ENCODE data around the gene ZNF823. TPM values are rescaled to one million over a fixed set of nuclear protein-coding genes. Genes with fewer than 3 reads are reported as not detected.

The ZNF823 gene
- total RNA-seq, 4 donors from 2014 or later = 3.4 to 14.2 (median 5.4) TPM

GRCh38 chr19:11769995-11770394 is 31.2 kb upstream of the ZNF823 start:
- ATAC-seq (ENCODE audit: low FRiP score) (no peak), DNase-seq (ENCODE audit: low spot score) (no peak)
- TF ChIP-seq, protein P1, sequence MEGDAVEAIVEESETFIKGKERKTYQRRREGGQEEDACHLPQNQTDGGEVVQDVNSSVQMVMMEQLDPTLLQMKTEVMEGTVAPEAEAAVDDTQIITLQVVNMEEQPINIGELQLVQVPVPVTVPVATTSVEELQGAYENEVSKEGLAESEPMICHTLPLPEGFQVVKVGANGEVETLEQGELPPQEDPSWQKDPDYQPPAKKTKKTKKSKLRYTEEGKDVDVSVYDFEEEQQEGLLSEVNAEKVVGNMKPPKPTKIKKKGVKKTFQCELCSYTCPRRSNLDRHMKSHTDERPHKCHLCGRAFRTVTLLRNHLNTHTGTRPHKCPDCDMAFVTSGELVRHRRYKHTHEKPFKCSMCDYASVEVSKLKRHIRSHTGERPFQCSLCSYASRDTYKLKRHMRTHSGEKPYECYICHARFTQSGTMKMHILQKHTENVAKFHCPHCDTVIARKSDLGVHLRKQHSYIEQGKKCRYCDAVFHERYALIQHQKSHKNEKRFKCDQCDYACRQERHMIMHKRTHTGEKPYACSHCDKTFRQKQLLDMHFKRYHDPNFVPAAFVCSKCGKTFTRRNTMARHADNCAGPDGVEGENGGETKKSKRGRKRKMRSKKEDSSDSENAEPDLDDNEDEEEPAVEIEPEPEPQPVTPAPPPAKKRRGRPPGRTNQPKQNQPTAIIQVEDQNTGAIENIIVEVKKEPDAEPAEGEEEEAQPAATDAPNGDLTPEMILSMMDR (IDR thresholded peaks at IDR 0.05) = no peak

- DNase-seq (ENCODE audit: low spot score) = no peak
- ATAC-seq (ENCODE audit: low FRiP score) = no peak
- TF ChIP-seq, protein P1 (IDR thresholded peaks at IDR 0.05) = no peak
Observed at GRCh38 chr19:11767633-11768133, 28.9 kb upstream of the ZNF823 start.

DNA sequence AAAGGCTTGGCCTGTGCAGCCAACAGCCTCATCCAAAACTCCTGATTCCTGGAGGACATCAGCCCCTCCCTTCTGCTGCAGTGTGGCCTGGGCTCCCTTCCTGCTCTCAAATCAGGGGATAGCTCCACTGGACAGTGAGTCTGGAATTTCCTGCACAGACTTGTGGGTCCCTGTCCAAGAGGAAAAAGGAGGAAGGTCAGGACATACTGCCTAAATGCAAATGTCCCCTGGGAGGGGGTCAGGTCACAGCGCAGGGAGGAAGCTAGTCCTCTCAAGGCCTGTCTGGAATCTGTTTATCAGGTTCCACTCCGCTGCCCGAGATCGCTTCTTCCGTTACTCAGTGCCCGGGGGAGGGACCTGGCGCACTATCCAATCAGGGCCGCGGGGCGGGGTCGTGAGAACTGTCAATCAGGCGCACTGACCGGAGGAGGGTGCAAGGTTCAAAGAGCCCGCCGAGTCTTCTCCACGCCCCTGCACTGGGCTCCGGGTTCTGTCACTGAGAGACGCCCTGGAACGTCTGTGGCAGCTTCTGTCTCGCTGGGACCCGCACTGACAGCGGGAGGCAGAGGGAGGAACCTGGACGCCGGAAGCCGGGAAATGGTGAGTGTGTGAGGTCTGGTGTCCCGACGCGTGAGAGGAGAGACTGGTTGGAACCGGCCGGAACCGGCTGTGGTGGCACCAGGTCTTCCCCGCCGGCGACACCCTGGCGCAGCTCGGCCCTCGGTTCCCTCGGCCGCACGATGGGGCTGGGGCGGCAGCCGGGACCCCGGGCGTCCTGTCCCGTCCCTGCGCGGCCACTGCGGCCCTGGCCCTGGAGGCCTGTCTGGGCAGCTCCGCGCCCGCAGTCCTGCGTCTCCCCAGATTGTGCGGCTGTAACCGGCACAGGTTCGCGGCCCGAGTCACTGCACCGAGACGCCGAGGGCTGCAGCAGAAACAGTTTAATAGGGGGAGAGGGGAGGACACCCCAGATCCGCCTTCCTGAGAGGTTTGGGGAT is 28.1 kb upstream of the ZNF823 start, which contains the start of gene ZNF441:
Gene ZNF441, plus strand, starts transcription at position 404 of the 995 bp plus-strand sequence. Its CDS starts 194 bp downstream, at position 598.
- peak; percentile 99 for ATAC-seq (ENCODE audit: low FRiP score)
- DNase-seq (ENCODE audit: low spot score) = peak; percentile 98
- TF ChIP-seq, protein P1 (IDR thresholded peaks at IDR 0.05) = no peak

DNA sequence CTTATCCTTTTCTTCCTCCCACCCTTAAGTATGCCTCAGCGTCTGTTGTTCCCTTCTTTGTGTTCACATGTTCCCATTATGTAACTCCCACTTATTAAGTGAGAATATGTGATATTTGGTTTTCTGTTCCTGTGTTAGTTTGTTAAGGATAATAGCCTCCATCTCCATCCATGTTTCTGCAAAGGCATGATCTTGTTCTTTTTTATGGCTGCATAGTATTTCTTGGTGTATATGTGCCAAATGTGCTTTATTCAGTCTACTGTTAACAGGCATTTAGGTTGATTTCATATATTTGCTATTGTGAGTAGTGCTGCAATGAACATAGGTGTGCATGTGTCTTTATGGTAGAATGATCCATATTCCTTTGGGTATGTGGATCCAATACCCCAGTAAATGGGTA is 24.9 kb upstream of the ZNF823 start:
- ATAC-seq (ENCODE audit: low FRiP score) (no peak), DNase-seq (ENCODE audit: low spot score) (no peak)
- TF ChIP-seq, protein P1 (IDR thresholded peaks at IDR 0.05) = no peak

DNA sequence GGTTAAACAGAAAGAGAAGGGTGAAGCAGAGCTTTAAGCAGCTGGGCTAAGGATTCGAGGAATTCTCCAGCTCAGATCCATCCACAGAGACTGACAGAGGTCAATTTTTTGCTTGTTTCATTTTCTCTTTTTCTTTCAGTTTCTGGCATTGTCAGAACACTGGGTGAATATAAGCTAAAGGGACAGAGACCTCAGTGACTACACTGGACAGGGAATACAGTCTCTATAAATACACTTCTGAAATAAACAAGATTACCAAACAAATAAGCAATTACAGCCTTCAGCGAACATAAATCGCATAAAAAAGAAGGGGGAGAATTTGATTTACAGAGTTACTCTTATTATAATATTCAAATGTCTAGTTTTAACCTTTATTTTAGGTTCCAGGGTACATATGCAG is 24.4 kb upstream of the ZNF823 start:
- DNase-seq (ENCODE audit: low spot score) (no peak), ATAC-seq (ENCODE audit: low FRiP score) (no peak)
- TF ChIP-seq, protein P1 (IDR thresholded peaks at IDR 0.05) = no peak

- DNase-seq (ENCODE audit: low spot score) = no peak
- no peak for ATAC-seq (ENCODE audit: low FRiP score)
- TF ChIP-seq, protein P1 (IDR thresholded peaks at IDR 0.05) = no peak
Observed at GRCh38 chr19:11759805-11760204, 21.1 kb upstream of the ZNF823 start.

Measured in omental fat pad (tissue), 4 donors.